GM18526 (cell line): ENCODE results near the gene ONECUT2.

Experiments
- POLR2A ChIP-seq: IDR thresholded peaks from 3 replicates; pipeline ENCODE4 v1.6.1; 2011; ENCODE audit not compliant: insufficient read length; ENCODE audit errors: extremely low read depth

The ONECUT2 gene

DNA sequence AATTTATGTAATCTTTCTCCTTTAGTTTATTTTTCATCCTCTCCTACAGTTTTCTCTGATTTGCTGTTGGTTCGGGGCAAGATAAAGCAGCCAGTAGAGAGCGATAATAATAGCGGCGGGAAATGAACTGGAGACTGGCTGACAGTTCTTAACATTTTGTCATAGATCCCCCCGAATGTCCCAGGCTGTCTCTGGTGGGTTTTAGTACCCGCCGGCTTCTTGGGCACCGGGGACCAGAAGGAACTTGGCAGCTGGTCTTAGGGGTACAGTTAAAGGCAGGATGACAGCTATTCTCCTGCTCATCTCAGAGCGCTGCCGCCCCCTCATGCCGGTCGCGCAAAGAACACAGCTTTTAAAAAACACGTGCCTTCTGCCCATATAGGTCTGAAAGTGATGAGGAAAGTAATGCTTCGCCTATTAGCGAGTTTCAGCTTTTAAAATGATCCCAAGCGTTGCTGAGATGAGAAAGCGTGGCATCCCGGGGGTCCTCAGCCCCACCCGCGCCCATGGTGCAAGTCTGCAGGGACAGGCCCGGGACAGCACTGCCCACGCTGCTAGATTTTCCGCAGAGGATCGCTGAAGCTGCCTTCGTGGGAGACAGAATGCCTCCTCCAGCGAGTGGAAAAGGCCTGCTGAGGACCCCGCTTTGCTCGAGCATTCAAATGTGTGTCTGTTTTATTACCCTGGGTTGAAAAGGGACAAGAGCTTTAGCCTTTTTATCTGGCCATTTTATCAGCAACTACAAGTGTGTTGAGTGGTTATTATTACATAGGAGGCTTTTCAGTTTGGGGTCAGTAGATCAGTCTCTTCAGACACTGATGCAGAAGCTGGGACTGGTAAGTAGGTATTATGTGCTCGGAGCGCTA, 3.8 kb downstream of the ONECUT2 start:
- TF ChIP-seq POLR2A, result no peak

DNA sequence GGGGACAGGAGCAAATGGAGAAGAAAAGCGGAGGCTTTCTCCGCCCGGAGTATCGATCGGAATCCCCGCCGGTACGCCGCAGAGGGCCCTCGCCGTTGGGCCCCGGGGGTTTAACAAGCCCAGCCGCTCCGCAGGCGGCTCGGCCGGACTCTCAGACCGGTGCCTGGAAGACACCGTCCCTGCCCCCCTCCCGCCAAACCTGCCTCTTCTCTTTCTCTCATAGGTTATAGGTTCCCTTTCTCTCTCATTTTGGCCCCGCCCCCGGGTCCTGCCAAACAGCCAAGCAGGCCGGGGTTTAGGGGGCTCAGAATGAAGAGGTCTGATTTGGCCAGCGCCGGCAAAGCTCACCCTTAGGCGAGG, 4.4 kb downstream of the ONECUT2 start:
- TF ChIP-seq POLR2A, result no peak

DNA sequence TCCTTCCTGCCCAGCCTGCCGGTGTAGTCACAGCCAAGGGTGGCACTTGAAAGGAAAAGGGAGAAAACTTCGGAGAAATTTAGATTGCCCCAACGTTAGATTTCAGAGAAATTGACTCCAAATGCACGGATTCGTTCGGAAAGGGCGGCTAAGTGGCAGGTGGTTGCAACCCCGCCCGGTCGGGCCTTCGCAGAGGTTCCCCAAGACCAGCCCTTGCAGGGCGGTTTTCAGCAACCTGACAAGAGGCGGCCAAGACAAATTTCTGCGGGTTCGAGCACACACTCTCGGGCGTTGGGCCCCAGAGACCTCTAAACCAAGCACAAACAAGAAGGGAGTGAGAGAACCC, 4.8 kb downstream of the ONECUT2 start:
- no peak for TF ChIP-seq POLR2A

DNA sequence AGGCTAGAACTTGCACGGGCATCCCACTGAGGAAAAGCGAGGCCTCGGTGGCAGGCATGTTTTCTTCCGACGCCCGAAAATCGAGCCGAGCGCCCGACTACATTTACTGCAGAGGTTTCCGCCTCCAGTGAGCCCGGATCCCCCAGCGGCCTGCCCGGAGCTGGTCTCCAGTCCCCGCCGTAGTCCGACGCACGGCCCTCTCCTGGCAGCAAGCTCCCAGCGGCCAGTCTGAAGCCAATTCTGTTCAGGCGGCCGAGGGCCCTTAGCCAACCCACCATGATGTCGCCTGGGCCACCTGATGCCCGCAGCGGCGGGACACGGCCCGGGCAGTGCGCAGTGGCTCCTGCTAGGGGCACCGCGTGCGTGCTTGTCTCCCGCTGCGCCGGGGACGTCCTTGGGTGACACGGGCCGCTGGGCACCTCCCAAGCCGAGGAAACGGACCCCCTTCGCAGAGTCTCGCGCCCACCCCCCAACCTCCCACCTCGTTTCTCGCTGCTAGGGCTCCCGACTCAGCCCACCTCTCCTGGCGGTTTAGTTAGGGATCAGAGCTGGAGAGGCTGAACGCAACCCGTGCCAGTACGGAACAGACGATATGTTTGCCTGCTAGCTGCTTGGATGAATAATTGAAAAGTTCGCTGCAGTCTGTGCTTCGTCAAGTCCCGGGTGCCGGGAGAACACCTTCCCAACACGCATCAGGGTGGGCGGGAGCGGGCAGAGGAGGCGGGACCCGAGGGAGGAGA, 5.3 kb downstream of the ONECUT2 start:
- no peak for TF ChIP-seq POLR2A

DNA sequence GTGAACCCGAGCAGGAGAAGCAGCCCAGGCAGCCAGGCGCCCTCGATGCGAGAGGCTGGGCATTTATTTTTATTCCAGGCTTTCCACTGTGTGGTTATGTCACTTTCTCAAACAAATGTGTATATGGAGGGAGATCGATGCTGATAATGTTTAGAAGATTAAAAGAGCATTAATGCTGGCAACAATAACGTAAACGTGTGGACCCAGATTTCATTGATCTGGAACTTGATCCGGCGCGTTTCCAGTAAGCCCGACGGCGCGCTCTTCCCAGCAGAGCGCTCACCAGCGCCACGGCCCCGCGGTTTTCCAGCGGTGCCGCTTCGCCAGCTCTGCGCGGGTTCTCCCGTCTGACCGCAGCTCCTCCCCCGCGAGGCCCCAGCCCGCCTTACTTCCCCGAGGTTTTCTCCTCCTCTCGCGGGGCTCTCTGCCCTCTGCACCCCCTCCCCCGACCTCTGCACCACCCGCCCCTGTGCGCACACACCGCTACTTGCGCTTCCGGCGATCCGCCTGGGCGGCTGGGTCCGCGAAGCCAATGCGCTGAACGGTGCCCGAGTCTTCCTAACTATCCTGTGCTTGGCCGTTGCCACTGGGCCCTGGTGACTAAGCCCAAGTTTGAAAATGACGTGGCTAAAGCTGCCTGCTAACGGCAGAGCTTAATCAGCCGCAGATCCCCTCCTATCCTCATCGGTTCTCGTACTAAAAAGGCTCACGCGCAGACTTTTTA, 6.1 kb downstream of the ONECUT2 start:
- no peak for TF ChIP-seq POLR2A

DNA sequence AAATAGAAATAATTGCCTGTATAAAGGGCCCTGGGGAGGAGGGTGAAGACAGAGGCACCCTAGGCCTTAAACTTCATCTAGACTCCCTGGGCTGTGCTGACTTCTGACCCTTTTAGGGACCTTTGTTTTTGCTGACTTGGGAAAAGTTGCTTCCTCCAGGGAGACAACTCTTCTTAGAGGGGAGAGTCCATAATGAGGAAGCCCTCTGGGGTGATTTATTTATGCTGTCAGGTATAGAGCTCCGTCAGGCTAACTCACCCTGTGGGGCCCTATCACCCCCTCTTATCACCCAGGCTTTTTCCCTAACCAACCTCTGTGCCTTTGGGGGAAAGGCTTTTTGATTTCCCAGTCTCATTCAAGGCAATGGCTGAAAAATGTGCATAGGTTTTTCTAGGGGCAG, 8.1 kb downstream of the ONECUT2 start:
- no peak for TF ChIP-seq POLR2A

DNA sequence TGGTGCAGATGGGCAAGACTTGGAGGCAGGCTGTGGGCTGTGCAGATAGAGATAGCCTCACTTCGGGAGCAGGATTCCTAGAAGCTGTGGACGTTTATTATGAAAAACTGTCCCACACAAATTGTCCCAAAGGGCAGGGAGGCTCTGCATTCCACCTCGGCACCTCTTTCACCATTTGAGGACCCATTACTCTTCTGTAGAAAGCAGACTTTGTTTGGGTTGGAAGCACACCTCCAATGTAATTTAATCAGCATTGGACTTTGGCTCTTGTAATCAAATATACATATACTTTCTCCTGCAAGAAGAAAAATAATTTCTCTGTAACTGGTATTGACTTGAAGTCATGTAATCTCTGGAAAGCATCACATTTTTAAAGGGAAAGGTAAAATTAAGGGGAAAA, 8.5 kb downstream of the ONECUT2 start:
- TF ChIP-seq POLR2A, result no peak

DNA sequence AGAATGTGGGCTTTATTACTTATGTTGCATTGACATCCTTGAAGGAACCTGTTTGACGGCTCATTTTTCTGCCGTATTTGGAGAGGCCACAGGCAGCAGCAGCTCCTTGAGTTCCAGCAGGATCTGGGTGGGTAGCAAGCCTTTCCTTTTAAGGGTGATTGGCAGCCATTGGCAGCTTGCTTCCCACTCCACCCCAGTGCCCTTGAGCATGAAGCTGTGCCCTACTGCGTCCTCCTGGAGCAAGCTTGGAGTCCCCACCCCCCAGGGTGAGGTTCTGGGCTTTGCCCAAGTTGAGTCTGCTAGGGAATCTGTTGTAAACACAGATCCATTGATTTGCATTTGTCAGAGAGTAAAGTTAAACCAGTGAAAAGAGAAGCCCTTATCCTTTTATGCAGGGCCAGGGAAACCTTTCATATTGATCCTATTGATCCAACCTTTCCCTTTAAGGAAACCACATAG, 9.2 kb downstream of the ONECUT2 start:
- no peak for TF ChIP-seq POLR2A

DNA sequence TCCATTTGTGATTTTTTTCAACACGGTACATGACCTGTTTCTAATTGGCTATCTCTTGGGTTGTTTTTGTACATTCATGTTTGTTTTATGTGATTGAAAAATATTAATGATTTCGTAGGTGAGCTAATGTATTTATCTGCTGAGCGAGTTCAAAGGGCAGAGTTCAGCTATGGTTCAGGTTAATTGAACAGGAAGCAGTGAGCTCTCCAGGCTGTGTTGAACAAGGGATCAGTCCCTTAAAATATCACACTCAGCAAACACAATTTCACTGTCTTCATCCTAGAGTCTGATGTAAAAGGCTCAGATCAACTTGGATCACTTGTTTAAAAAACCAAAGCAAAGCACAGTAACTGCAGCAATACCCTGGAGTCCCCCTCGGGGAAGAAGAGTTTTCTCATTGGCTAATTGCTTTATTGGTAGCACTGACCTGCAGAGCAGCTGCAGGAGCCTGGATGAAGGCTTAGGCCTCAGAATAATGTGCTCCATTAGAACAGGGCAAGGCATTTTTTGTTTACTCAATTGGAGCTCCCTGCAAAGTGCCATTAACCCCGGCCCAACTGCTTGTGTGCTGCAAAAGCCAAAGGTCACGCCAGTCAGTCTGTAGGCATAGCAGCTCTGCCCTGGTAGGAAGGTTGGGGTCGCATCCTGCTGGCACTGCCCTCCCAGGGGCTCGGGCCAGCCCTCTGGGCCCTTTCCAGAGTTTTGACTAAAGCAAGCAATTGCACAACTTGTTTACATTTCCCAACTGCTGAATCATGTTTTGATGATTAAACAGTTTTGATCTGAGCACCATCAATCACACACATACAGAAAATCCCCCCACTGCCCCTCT, 10.5 kb downstream of the ONECUT2 start:
- TF ChIP-seq POLR2A, result no peak

DNA sequence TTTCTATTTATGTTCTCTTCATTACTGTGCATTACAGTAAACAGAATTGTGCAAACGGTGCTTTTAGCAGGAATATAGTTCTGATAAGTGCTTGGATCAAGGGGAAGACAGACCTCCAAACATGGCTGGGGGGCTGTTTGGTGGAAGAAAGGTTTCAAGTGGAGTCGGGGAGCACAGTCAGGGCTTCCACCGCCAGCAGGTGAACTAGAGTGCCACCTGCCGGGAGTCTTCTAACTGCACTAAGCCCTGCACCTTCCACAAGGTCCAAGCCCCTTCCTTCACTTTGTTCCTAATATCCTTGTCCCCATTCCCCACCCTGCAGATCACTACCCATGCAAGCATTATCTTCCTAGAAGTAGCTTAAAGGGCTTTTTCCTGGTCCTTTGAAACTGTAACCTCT, 11.1 kb downstream of the ONECUT2 start:
- no peak for TF ChIP-seq POLR2A

DNA sequence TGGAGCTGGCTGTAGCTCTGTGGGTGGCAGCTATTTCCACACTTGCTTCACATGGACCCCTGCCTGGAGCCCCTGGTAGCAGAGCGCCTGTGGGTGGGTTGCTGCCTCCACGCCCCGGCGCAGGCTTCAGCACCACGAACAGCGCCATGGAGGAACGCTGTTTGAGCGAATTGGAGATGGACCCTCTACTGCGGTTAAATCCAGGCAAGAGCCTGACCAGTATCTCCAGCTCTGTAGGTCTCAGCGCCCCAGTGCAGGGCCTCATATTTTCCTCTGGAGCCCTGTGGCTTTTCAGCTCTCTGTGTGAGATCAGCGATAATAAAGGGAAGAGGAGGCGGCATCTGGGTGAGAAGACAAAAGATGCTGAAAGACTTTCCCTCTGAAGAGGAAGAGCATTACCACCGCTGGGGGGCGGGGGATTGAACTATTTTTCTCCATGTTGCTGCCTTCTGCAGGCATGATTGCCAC, 12.0 kb downstream of the ONECUT2 start:
- TF ChIP-seq POLR2A, result no peak

DNA sequence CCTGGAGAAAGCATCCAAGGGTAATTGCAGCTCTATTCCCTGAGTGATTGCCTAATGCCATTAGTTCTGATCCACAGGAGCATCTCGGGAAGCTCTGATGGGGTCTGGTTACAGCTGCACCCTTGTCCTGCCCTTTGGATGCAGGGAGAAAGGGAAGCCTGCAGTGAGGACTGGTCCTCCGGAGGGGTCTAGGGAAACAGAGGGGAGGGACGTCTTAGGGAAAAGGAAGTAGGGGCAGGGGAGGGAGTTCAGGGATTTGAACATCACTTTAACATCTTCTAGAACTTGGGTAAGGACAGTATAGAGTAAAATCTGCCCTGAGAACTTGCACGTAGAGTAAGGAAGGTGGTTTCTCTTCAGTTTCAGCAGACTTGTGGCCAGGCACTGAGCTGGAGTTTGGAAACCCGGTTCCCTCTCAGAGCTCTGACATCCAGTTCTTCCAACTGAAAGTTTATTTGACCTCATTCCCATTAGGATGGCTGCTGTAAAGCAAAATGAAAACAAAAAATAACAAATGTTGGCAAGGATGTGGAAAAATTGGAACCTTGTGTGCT, 20.5 kb downstream of the ONECUT2 start:
- no peak for TF ChIP-seq POLR2A

DNA sequence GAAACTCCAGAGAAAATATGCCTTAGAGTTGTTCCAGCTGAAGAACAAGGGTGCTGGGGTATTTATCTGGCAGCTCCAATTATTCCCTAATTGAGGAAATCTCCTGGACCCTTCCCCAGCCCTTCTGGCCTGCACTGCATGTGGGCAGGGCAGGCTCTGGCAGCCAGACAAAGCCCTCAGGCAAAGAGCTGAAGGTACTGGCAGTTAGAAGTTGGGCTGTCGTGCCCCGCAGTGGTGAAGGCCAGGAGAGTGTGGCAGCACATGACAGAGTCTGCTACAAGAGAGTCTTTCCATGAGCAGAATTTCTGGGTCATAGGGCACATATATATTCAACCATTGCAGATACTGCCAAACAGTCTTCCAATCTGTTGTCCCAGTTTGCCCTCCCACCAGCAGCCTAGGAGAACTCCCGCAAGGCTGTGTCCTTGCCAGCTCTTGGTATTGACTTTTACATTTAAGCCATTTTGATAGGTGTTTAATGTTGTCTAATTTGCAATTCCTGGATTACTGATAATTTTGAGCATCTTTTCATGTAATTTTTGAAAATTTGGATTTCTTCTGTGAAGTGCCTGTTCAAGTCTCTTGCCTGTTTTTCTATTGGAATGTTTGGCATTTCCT, 26.6 kb downstream of the ONECUT2 start:
- TF ChIP-seq POLR2A, result no peak

DNA sequence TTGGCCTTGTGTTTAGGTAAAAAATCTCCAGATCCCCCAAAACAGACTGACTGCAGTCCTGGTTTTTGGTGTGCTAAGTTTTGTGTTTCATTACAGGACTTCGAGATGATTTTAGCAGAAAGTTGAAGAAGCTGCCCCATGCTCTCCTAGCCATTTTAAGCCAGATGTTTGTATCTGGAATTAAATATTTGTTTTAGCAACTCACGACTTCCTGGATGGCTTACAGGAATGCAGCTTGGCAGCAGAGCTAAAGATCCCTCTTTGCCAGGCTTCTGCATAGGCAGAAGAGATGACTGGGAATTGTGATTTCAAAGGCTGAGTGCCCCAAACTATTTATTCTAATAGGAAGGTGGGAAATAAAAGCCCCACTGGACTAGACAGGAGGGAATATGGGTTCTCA, 31.1 kb downstream of the ONECUT2 start:
- no peak for TF ChIP-seq POLR2A
